NCI-H526 treated with DMSO at 0.1 percent for 48 hours (cell line): ENCODE results near the gene RGS9BP.
"Not testable (repeated sequence)": the region's sequence is repeated elsewhere in the genome, so short reads cannot be mapped to it uniquely, and the experiment has no call there.

Experiments
- DNase-seq: peaks from one replicate; lab custom pipeline; 2025; lab: John Stamatoyannopoulos, UW

Gene RGS9BP

DNA sequence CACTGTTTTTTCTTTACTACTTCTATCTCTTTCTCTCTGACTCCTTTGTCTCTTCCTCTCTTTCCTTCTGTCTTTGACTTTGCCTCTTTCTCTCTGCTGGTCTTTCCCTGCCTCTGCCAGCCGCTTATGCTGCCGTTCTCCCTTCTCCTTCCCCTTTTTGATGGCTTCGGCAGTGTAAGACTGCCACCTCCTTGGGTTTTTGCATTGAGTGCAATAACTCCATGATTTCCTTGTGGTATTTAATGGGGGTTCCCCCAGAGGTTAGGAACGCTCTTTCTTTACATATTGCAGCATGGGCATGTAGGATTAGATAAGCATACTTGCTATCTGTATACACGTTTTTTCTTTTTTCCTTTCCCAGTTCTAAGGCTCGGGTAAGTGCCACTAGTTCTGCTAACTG lies 19.9 kb downstream of the RGS9BP start:
- DNase-seq, result not testable (repeated sequence)

DNA sequence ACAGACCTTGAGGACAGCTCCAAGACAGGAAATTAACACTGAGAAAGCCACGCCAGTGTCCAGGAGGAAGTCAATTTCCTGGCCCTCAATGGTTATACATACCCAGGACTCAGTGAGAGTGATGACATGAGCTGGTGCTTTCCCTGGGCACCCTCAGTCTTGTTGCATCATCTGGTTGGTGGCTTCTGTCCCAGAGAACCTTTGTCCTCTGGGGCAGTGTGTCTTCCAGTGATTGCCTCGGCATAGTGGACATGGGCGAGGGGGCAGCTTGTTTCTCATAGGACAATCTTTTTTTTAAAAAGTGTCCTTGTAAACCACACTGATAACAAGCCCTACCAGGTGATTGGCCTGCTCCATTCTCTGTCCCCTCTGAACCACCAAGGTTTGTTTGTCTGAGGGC lies 21.1 kb downstream of the RGS9BP start:
- not testable (repeated sequence) for DNase-seq

DNA sequence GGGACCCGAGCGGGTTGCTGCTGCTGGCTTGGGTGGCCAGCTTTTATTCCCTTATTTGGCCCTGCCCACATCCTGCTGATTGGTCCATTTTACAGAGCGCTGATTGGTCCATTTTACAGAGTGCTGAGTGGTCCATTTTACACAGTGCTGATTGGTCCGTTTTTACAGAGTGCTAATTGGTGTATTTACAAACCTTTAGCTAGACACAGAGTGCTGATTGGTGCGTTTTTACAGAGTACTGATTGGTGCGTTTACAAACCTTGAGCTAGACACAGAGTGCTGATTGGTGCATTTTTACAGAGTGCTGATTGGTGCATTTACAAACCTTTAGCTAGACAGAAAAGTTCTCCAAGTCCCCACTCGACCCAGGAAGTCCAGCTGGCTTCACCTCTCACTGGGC lies 24.5 kb downstream of the RGS9BP start:
- not testable (repeated sequence) for DNase-seq

DNA sequence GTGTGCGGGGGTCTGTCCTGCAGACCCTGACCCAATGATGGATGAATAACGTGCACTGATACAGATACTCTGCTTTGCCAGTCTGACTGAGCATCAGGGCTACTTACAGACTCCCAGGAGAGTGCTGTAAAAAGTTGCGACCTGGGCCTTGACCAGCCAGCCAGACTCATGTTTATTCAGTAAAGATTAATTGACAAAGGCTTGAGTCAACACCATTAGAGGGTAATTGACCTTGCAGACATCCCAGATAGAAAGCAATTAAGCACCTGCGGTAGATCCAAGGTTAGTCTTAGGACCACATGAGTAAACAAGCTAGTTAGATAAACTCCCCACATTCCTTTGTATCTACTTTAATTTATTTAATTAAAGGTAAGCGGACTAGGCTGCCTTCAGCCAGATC lies 26.4 kb downstream of the RGS9BP start:
- DNase-seq, result peak; percentile 20

DNA sequence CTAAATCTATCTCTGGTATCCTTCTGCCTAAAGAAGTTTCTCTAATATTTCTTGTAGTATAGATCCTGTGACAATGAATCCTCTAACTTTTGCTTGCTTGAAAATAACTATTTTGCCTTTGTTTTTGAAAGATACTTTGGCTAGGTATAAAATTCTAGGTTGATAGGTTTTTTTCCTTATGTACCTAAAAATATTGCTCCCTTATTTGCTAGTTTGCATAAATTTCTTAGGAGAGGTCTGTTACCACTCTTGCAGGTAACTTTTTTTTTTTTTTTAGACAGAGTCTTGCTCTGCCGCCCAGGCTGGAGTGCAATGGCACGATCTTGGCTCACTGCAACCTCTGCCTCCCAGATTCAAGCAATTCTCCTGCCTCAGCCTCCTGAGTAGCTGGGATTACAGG lies 28.4 kb downstream of the RGS9BP start:
- not testable (repeated sequence) for DNase-seq

DNA sequence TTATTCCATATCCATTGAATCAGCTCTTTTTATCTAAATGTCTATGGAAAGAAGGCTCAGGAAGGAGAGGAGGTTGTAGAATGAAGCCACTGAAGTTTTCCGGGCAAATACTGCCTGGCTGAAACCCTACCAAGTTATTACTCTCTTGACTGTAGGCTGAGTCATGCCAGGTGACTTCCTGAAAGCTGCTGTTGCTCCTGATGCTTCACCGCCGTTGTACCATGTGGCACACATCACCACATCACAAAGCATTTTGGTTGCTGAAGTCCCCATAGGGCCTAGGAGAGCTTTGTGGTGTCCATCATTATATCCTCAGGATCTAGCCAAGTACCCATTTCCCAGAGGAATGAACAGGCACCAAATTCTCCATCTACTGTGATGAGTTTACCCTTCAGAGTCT lies 32.8 kb downstream of the RGS9BP start:
- DNase-seq, result no peak

DNA sequence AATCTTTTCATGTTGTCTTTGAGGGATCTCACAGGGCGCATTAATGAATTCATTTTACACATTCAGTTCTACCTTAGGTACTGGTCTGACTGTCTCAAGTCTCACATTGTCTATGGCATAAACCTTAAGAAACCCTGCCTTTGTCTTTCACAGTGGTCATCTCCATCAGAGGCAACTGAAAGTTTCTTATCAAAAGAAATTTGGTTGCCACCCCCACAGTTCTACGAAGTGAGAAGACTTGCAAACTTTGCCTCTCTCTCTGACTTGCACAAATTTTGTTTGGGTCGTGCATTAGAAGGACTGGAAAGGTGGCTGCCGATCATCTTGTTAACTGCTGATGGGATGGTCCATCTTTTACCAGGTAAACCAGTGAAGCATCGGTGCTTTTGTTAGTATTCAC lies 33.4 kb downstream of the RGS9BP start:
- no peak for DNase-seq

DNA sequence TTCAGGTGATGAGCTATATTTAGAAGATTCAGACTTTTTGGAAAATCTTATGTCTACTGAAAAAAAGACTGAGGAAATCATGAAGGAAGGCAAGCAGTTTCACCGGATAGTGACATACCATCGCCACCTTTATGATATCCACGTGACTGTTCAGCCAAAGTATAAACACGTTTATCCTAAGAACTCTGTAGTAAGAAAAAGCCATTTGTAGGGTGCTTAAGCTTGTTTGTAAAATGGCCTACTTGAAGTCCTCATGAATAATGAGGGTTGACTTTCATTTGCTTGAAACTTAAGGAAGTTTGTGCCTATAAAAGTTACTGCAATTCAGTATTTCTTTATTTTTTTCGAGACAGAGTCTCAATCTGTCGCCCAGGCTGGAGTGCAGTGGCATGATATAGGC lies 36.1 kb downstream of the RGS9BP start:
- no peak for DNase-seq

DNA sequence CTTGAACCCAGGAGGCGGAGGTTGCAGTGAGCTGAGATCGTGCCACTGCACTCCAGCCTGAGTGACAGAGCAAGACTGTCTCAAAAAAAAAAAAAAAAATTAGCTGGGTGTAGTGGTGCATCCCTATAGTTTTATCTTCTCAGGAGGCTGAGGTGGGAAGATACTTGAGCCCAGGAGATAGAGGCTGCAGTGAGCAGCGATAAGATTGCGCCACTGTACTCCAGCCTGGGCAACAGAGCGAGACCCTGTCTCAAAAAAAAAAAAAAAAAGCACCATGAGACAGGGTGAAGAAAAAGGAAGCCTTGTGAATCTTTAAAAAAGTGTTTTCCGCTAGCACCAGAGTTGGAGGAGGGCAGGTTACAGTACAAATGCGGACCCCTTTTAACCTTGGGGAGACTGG lies 40.6 kb downstream of the RGS9BP start:
- not testable (repeated sequence) for DNase-seq

DNA sequence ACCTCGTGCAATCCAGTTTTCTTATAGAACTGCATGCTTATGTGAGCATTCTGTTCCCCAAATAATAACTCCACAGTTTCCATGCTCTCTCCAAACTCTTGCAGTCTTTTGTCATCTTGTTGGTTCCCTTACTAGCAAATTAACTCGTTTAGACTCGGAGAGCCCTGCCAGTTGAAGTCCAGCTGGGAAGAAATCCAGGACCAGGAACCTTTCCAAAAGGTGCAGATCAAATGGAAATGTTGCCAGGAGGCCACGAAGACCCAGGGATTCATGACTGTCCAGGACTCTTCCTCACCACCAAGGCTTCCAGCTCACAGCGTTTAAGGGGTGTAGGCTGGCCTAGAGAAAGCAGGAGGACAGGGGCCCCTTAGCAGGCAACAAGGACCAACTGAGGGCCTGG lies 41.8 kb downstream of the RGS9BP start:
- no peak for DNase-seq

DNA sequence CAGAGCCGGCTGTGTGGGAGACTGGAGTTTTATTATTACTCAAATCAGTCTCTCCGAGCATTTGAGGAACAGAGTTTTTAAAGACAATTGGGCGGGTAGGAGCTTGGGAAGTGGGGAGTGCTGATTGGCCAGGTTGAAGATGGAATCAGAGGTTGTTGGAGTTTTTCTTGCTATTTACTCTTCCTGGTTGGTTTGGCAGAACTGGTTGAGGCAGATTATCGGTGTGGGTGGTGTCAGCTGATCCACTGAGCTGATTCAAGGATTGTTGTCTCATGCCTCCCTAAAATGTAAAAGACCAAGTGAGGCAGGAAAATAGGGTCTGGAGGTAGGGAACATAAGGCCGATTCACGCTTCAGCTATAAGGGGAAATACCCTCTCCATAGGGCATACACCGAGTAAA lies 42.6 kb downstream of the RGS9BP start:
- DNase-seq, result no peak

DNA sequence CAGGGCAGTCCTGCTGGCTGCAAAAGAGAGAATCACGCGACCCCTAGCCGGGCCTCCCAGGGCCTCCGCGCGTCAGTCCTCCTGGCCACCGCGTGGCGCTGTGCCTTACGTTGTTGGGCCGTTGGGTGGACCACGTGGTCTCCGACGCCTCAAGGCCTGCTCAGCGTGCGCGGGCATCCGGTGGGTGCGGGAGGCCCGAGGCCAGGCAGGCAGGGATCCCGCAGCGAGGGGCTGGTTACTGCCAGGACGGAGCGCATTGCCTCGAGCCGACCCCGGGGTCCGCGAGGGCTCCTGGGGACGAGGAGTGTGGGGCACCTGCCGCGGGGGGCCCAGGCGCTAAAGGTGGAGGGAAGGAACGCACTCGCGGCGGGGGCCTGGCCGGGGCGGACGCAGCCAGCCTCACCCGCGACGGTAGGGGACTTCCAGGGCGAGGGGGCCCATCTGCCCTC lies 44.0 kb downstream of the RGS9BP start, which contains the start of gene TDRD12:
TDRD12 (plus strand) TSS at position 157 of the 449 bp plus-strand sequence. CDS start 306 bp downstream, outside the sequence.
- DNase-seq, result no peak

DNA sequence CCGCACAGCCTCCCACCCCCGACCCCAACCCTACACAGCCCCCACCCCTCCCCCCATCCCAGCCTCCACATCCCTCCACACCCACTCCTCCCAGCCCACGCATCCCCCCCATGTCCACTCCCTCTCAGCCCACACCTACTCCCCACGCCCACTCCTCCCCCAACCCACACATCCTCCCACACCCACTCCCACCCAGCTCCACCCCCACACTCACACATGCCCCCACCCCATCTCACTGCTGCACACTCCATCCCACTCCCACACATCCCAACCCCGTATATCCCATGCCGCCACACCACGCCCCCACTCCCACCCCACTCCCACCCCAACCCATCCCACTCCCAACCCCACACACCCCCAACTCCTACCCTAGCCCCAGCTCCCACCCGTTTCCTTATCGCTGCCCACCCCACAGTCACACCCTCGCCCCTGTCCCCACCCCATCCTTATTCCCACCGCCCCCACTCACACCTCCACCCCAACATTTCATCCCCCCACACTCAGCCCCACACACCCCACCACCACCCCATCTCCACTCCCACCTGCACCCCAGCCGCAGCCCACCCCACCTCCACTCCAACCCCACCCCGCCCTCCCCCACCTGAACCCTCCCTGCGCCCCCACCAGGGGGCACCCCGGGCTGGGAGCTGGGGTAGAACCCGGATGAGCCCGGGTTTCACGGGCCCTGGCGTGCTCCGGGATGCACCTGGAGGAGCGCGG lies 44.7 kb downstream of the RGS9BP start:
- DNase-seq, result no peak

DNA sequence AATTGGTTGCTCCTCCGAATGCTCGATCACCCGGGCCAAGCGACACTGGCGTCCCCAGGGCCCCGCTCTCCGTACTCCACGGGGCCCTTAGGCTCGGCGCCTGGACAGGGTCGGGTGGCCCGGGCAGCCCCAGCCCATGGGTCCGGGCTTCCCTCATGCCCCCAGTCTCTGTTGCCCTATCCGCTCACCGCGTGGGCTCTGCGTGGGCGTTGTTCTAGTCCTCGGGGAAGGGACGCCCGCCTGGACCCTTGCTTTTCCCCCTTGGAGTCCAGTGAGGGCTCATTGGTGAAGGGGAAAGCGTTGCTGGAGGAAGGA lies 45.2 kb downstream of the RGS9BP start:
- DNase-seq, result no peak
